ENCODE measurements around the gene UNC13C.

Gene UNC13C

DNA sequence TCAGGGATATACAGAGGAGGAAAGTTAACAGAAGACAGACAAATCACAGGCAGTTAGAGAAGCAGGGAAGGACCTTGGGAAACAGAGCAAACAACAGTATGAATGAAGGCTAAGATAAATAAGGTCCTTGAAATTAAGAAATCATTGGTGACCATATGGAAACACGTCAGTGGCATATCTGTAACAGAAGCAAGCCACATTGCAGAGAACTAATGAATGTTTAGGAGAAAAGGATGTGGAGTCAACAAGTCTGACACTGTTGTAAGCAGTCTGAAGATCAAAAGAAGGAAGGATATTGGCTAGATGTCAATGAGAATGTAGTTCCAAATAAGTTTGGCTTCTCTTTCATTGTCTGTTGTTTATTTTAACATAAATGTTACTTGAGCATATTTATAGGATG, 542.4 kb downstream of the UNC13C start:
- DNase-seq (ENCODE audit: low read depth) = no peak
- H3K4me3 ChIP-seq (ENCODE audit: control insufficient read depth, low read depth, low read length) = no peak overlapping the region
- TF ChIP-seq, protein P1, sequence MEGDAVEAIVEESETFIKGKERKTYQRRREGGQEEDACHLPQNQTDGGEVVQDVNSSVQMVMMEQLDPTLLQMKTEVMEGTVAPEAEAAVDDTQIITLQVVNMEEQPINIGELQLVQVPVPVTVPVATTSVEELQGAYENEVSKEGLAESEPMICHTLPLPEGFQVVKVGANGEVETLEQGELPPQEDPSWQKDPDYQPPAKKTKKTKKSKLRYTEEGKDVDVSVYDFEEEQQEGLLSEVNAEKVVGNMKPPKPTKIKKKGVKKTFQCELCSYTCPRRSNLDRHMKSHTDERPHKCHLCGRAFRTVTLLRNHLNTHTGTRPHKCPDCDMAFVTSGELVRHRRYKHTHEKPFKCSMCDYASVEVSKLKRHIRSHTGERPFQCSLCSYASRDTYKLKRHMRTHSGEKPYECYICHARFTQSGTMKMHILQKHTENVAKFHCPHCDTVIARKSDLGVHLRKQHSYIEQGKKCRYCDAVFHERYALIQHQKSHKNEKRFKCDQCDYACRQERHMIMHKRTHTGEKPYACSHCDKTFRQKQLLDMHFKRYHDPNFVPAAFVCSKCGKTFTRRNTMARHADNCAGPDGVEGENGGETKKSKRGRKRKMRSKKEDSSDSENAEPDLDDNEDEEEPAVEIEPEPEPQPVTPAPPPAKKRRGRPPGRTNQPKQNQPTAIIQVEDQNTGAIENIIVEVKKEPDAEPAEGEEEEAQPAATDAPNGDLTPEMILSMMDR (IDR thresholded peaks at IDR 0.05; ENCODE audit: control insufficient read depth, insufficient read depth, low read depth, low read length, missing control alignments) = no peak

DNA sequence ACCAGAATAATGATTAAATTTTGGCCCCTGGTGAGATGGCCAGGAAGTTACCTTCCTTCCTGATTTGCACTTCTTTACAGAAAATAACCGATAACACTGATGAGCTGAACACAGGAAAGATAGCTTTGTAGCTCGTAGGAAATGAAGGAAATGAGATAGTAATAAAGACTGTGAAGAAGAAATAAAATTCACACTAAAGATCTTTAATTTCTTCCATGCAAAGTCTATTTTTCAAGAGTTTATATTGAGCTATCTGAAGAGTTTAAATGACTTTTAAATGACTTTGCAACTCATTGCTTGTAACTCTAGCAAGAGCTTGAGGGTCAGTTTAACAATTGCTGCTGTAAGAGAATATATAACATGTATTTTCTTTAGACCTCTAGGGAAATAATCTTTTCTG, 543.0 kb downstream of the UNC13C start:
- no peak overlapping the region for H3K4me3 ChIP-seq (ENCODE audit: control insufficient read depth, low read depth, low read length)
- no peak for DNase-seq (ENCODE audit: low read depth)
- TF ChIP-seq, protein P1 (IDR thresholded peaks at IDR 0.05; ENCODE audit: control insufficient read depth, insufficient read depth, low read depth, low read length, missing control alignments) = no peak

DNA sequence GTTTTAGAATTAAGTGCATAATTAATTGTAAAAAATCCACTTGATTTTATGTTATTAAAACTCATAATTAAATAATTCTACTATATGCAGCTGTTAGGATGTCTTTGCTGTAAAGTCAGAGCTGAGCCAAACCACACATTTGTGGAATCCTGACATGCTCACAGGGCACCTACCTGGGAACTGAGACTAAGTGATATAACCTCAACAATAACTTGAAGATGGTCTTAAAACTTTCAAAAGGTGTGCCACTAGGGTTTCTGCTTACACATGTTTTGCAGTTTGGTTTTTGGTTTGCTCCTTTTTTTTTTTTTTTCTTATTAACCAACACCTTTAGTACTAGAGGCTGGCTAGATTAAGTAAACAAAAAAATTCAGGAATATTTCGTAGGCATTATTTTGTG, 549.8 kb downstream of the UNC13C start:
- TF ChIP-seq, protein P1 (IDR thresholded peaks at IDR 0.05; ENCODE audit: control insufficient read depth, insufficient read depth, low read depth, low read length, missing control alignments) = no peak
- no peak for DNase-seq (ENCODE audit: low read depth)
- no peak overlapping the region for H3K4me3 ChIP-seq (ENCODE audit: control insufficient read depth, low read depth, low read length)

DNA sequence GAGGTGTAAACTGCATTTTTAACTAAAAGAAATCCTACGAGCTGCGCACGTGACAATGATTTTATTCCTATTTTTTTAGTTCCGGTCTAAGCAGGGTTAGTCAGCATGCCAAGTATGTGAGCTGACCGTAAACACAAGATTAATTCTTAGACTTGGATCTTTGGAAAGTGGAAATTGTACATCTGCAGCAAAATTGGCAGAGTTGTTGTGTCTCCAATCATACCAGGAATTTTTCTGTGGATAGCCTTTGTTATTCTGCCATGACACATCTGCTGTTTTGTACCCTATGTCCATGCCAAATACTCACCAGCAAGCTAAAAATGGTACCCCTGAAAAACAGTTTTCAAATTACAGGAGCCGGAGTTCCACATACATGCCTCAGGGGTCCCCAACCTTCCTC, 562.5 kb downstream of the UNC13C start:
- no peak for DNase-seq (ENCODE audit: low read depth)
- H3K4me3 ChIP-seq (ENCODE audit: control insufficient read depth, low read depth, low read length) = no peak overlapping the region
- TF ChIP-seq, protein P1 (IDR thresholded peaks at IDR 0.05; ENCODE audit: control insufficient read depth, insufficient read depth, low read depth, low read length, missing control alignments) = no peak

DNA sequence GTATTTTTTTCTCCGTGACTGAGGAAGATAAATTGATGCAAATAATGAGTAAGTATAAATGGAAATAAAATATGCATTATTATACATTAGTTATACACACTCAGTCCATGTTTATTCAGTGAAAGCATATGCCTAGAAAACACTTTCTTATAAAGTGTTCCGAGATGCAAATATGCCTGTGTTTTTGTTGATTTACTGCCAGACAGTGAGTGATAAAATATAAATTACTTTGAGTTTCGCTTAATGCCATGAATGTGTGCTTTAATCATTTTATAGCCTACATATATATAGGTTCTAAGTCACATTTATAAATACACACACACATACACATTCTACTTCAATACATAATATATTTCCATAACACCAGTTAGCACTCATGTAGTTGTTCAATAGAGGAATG, 569.2 kb downstream of the UNC13C start:
- TF ChIP-seq, protein P1 (IDR thresholded peaks at IDR 0.05; ENCODE audit: control insufficient read depth, insufficient read depth, low read depth, low read length, missing control alignments) = no peak
- no peak overlapping the region for H3K4me3 ChIP-seq (ENCODE audit: control insufficient read depth, low read depth, low read length)
- DNase-seq (ENCODE audit: low read depth) = no peak

DNA sequence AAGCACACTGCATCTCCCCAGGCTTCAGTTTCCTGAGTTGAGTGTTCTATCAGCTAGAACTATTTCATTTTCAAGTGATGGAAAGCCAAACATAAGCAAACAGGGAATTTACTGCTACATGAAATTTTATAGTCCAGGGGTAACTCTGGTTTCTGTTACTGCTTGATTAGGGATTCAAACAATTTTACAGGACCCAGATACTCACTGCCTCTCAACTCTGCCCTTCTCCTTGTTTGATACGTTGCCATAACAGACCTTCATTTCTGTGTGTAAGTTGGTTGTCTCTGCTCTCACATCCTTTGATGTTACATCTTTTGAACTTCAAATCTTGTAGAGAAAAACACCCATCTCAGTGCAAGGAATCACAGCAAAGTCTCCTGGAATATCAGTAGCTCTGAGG, 572.7 kb downstream of the UNC13C start:
- DNase-seq (ENCODE audit: low read depth) = no peak
- H3K4me3 ChIP-seq (ENCODE audit: control insufficient read depth, low read depth, low read length) = no peak overlapping the region
- TF ChIP-seq, protein P1 (IDR thresholded peaks at IDR 0.05; ENCODE audit: control insufficient read depth, insufficient read depth, low read depth, low read length, missing control alignments) = no peak

DNA sequence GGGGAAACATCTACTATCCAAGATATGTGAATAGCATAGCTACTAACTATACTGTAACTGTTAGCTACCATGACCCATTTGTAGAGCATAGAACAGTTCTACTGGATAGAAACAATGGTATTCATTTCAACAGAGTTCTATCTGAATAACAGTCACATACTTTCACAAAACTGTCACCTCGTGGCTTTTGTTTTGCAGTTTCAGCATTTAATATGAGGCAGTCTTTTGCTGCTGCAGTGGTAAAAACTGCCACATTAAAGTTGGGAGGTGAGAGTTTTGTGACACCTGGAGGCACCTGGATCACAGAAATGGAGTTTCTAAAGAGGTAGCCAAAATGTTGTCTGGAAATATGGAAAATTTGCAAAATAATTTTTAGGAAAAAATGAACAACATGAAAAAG, 578.0 kb downstream of the UNC13C start:
- H3K4me3 ChIP-seq (ENCODE audit: control insufficient read depth, low read depth, low read length) = no peak overlapping the region
- TF ChIP-seq, protein P1 (IDR thresholded peaks at IDR 0.05; ENCODE audit: control insufficient read depth, insufficient read depth, low read depth, low read length, missing control alignments) = no peak

More for the DNA sequence above, 578.0 kb downstream of the UNC13C start:
- DNase-seq (ENCODE audit: low read depth) = no peak
